Esophagus squamous epithelium (tissue), 5 donors: ENCODE data around the gene FBXW5. TPM values are rescaled to one million over a fixed set of nuclear protein-coding genes. Genes with fewer than 3 reads are reported as not detected.

ENCODE experiments used
- DNase-seq: peaks from one replicate; lab custom pipeline; 2025; lab: John Stamatoyannopoulos, UW
- H3K27ac ChIP-seq, 4 donors: fragments of 200-600 bp; sonication (generic); one replicate each; pipeline ENCODE4 v1.5.1; 2016 to 2019; ENCODE audit warnings: mild to moderate bottlenecking in 1 of 4
- H3K27me3 ChIP-seq, 4 donors: fragments of 200-600 bp; sonication (generic); 1 replicate in 3 of 4; 2 replicates in 1 of 4; pipeline versions ENCODE4 v1.5.1 to v1.6.0; 2017 to 2021; ENCODE audit warnings: antibody characterized with exemption in 1 of 4
- H3K36me3 ChIP-seq, 3 donors: fragments of 200-600 bp; sonication (generic); one replicate each; pipeline ENCODE4 v1.5.1; 2016 to 2019
- H3K4me1 ChIP-seq, 3 donors: fragments of 200-600 bp; sonication (generic); one replicate each; pipeline ENCODE4 v1.5.1; 2017 to 2019
- H3K4me3 ChIP-seq, 4 donors: fragments of 200-600 bp; sonication (generic); 1 replicate in 3 of 4; 2 replicates in 1 of 4; pipeline ENCODE4 v1.5.1; 2016 to 2019; ENCODE audit warnings: mild to moderate bottlenecking in 2 of 4, moderate library complexity in 1 of 4
- H3K9me3 ChIP-seq, 3 donors: fragments of 200-600 bp; sonication (generic); one replicate each; pipeline ENCODE4 v1.5.1; 2016 to 2019
- POLR2A ChIP-seq, 4 donors: fragments of 450-650 bp; IDR thresholded peaks; one replicate each; pipeline ENCODE4 v1.6.1; 2017; ENCODE audit warnings: antibody characterized with exemption in 4 of 4, mild to moderate bottlenecking in 4 of 4, moderate library complexity in 3 of 4
- WGBS, 2 donors: methylation state at CpG; one replicate each; pipeline ENCODE4 v1.1.5; 2018; 5-methylcytosine and 5-hydroxymethylcytosine counted together
- intact Hi-C: fragments of 100-400 bp; cut with DNase I; formaldehyde crosslinking; loops from one replicate; pipeline ENCODE4 v1.15.0; 2022
- total RNA-seq, 4 donors: library from RNA; depleted of rRNA; stranded (reverse); fragments of >200 nt; gene quantifications; one replicate each; pipeline ENCODE4 v1.1.0, GENCODE V29; 2016
- TF ChIP-seq, protein P1 (sequence below), 6 experiments: fragments of 450-650 bp in 4 of 6; fragments of 200-600 bp in 2 of 6; sonication (generic) in 2 of 6; IDR thresholded peaks; one replicate each; pipeline ENCODE4 v1.5.1; 2016 to 2019; ENCODE audit warnings: antibody characterized with exemption in 6 of 6, mild to moderate bottlenecking in 4 of 6, moderate library complexity in 4 of 6
- donor health status: DM: yes; HTN: yes; CAD: no.

The FBXW5 gene
- total RNA-seq, 4 donors from 2014 or later: 146 to 210 (median 163) TPM

DNA sequence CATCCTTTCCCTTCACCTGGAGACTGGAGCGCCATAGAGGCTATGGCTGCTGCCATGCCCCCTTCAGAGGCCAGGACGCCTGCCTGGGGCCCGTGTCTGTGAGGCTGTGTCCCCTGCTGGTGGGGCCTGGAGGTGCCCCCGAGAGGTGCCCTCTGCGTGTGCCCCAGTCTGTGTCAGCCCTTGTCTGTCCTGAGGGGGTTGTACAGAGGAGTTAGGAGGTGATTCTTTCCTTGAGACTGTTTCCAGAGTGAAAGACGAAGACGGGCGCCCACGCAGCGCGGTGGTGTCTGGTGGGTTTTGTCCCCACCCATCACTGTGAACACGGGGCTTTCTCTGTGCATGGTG lies 33.7 kb downstream of the FBXW5 start:
- TF ChIP-seq POLR2A (IDR thresholded peaks at IDR 0.05): no peak
- TF ChIP-seq, protein P1, sequence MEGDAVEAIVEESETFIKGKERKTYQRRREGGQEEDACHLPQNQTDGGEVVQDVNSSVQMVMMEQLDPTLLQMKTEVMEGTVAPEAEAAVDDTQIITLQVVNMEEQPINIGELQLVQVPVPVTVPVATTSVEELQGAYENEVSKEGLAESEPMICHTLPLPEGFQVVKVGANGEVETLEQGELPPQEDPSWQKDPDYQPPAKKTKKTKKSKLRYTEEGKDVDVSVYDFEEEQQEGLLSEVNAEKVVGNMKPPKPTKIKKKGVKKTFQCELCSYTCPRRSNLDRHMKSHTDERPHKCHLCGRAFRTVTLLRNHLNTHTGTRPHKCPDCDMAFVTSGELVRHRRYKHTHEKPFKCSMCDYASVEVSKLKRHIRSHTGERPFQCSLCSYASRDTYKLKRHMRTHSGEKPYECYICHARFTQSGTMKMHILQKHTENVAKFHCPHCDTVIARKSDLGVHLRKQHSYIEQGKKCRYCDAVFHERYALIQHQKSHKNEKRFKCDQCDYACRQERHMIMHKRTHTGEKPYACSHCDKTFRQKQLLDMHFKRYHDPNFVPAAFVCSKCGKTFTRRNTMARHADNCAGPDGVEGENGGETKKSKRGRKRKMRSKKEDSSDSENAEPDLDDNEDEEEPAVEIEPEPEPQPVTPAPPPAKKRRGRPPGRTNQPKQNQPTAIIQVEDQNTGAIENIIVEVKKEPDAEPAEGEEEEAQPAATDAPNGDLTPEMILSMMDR (IDR thresholded peaks at IDR 0.05): no peak
- no peak overlapping the region for H3K27ac ChIP-seq
- H3K36me3 ChIP-seq: peaks cover 5 to 98% (median 24%) of the 10 kb centered on the region in 3 donors
- intact Hi-C loops: no loop called here
- no peaks in the 10 kb centered on the region for H3K27me3 ChIP-seq
- 95 to 96% methylated on average over 7 to 10 of the region's 12 CpGs for WGBS, 2 donors
- H3K9me3 ChIP-seq: no peaks in the 10 kb centered on the region
- no peaks in the 10 kb centered on the region for H3K4me1 ChIP-seq
- no peak overlapping the region for H3K4me3 ChIP-seq
- no peak for DNase-seq

DNA sequence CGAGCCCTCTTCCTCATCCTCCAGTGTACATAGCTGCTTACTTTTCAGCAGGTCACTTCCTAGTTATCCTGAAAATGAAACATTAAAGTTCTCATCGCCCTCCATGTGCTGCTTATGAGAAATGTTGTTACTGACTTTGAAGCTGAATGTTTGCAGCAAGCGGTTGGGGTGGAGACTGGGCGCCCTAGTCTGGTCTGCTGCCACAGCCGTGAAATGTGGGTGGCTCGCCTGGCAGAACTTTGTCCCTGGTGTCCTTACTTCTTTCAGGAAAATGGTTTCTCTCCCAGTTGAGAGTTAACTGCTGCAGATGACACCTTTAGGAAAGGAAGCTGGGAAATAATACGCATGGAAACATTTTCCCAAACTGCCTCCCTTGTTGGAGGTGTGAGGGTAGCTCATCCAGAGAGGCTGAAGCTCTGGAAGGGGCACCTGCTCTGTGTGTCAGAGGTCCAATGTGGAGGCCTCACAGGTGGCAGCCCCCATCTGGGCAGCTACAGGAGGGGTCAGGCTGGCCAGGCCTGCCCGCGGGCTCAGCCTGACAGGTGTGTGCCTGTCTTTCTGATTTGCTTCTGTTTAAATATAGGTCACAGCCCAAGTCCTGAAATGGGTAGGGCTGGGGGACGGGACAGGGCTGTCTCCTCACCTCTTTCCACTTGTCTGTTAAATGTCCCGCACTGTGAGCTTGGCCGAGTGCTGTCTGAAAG lies 34.2 kb downstream of the FBXW5 start:
- DNase-seq: no peak
- TF ChIP-seq, protein P1 (IDR thresholded peaks at IDR 0.05): no peak
- TF ChIP-seq POLR2A (IDR thresholded peaks at IDR 0.05): no peak
- WGBS, 2 donors: 89 to 91% methylated on average over 8 to 12 of the region's 12 CpGs

DNA sequence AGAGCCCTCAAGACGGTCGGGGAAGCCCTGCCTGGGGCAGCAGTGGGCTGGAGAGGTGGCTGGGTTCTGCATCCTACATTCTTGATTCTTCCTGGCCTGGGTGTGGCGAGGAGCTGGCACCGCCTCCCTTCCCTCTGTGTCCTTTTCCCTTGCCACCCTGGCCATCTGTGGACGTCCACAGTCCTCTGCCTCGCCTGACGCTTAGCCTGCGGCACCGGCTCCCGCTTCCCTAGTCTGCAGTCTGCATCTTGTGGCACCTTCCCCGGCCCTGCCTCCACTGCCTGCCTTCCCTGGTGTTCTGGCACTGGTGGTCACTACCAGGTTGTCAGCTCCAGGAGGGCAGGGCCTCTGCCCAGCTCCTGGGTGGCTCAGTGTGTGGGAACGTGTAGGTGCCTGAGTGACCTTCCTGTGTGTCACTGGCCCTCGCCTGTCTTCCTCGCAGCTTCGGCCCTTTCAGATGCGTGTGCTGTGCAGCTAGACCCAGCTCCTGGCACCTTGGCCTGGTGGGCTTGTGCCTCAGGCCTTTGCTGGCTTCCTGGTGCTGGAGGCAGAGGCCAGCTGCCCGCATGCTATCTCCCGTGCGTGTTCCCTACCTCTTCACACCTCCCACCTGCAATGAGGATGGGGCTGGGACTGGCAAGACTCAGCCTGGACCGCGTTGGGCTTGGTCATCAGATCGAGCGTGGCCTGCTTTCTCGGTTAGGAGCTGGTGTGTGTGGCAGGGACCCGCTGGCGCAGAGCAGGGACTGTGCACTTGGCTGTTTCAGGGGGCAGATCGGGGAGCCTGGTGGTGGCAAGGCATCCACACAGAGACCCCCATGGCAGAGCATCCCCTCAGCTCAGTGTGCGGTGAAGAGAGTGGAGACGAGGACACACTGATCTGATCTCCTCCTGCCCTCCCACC lies 37.3 kb downstream of the FBXW5 start:
- 94 to 96% methylated on average over 10 to 19 of the region's 29 CpGs for WGBS, 2 donors
- Histone ChIP-seq H3K4me1 (peaks cover 10 to 19% (median 12%) of the 10 kb centered on the region in 3 donors), H3K9me3 (no peaks in the 10 kb centered on the region), H3K4me3 (no peak overlapping the region), H3K27ac (no peak overlapping the region), H3K36me3 (peaks cover 0 to 89% (median 18%) of the 10 kb centered on the region in 3 donors), H3K27me3 (no peaks in the 10 kb centered on the region)
- no peak for TF ChIP-seq POLR2A (IDR thresholded peaks at IDR 0.05)
- TF ChIP-seq, protein P1 (IDR thresholded peaks at IDR 0.05): no peak
- intact Hi-C loops: no loop called here
- DNase-seq: no peak

More for the DNA sequence above, 34.2 kb downstream of the FBXW5 start:
- no peak overlapping the region for H3K4me3 ChIP-seq
- H3K4me1 ChIP-seq: no peaks in the 10 kb centered on the region
- no peaks in the 10 kb centered on the region for H3K27me3 ChIP-seq
- no peaks in the 10 kb centered on the region for H3K9me3 ChIP-seq
- intact Hi-C loops: no loop called here
- no peak overlapping the region for H3K27ac ChIP-seq
- H3K36me3 ChIP-seq: peaks cover 5 to 98% (median 24%) of the 10 kb centered on the region in 3 donors

DNA sequence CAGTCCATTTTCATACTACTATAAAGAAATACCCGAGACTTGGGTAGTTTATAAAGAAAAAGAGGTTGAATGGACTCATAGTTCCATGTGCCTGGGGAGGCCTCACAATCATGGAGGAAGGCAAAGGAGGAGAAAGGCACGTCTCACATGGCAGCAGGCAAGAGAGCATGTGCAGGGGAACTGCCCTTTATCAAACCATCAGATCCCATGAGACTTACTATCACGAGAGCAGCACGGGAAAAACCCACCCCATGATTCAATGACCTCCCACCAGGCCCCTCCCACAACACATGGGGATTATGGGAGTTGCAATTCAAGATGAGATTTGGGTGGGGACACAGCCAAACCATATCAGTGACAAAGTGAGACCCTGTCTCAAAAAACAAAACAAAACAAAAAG lies 38.3 kb downstream of the FBXW5 start:
- 71 to 86% methylated on average over 4 of the region's 4 CpGs for WGBS, 2 donors
- Histone ChIP-seq H3K4me1 (peaks cover 19 to 28% (median 22%) of the 10 kb centered on the region in 3 donors), H3K27ac (no peak overlapping the region), H3K9me3 (no peaks in the 10 kb centered on the region), H3K36me3 (peaks cover 0 to 81% (median 18%) of the 10 kb centered on the region in 3 donors), H3K4me3 (no peak overlapping the region), H3K27me3 (no peaks in the 10 kb centered on the region)
- intact Hi-C loops: no loop called here
- no peak for TF ChIP-seq POLR2A (IDR thresholded peaks at IDR 0.05)
- TF ChIP-seq, protein P1 (IDR thresholded peaks at IDR 0.05): no peak
- no peak for DNase-seq
